GM23338 (cell line): ENCODE results near the gene ERH. TPM values are rescaled to one million over a fixed set of nuclear protein-coding genes. Genes with fewer than 3 reads are reported as not detected.

Source experiments
- ATAC-seq: fragments of 200-7000 bp; cut with Tn5 transposase; 3 replicates; pipeline ENCODE4 v1.9.1; 2020
- DNase-seq: peaks from one replicate; pipeline ENCODE4 v3.0.0-alpha.2; 2015; ENCODE audit warnings: low spot score
- H2AFZ ChIP-seq: fragments of 200-600 bp; sonication (generic); 2 replicates; pipeline ENCODE4 v1.8.0; 2016; ENCODE audit warnings: antibody characterized with exemption, mild to moderate bottlenecking, moderate library complexity
- H3F3A ChIP-seq: fragments of 200-600 bp; sonication (generic); replicated peaks from 2 replicates; pipeline ENCODE4 v1.8.0; 2017; ENCODE audit warnings: antibody characterized with exemption, mixed run types, low read depth
- H3K27ac ChIP-seq: fragments of 200-600 bp; sonication (generic); 2 replicates; pipeline ENCODE4 v1.6.1; 2016; ENCODE audit warnings: low read depth
- H3K27me3 ChIP-seq: fragments of 200-600 bp; sonication (generic); 2 replicates; pipeline ENCODE4 v1.8.0; 2016; ENCODE audit warnings: mild to moderate bottlenecking, mixed run types, moderate library complexity; ENCODE audit not compliant: insufficient read depth
- H3K36me3 ChIP-seq: fragments of 200-600 bp; sonication (generic); 2 replicates; pipeline ENCODE4 v1.8.0; 2016; ENCODE audit warnings: mild to moderate bottlenecking; ENCODE audit not compliant: insufficient read depth
- H3K4me1 ChIP-seq: fragments of 200-600 bp; sonication (generic); 2 replicates; pipeline ENCODE4 v1.8.0; 2016; ENCODE audit warnings: mild to moderate bottlenecking, moderate library complexity; ENCODE audit not compliant: insufficient read depth
- H3K4me2 ChIP-seq: fragments of 200-600 bp; sonication (generic); 2 replicates; pipeline ENCODE4 v1.7.1; 2017; ENCODE audit warnings: mixed run types
- H3K4me3 ChIP-seq: fragments of 200-600 bp; sonication (generic); 2 replicates; pipeline ENCODE4 v1.6.1; 2016; ENCODE audit warnings: mixed run types
- H3K79me2 ChIP-seq: fragments of 200-600 bp; sonication (generic); replicated peaks from 2 replicates; pipeline ENCODE4 v1.8.0; 2017; ENCODE audit warnings: mild to moderate bottlenecking; ENCODE audit not compliant: insufficient read depth
- H3K9me2 ChIP-seq: fragments of 200-600 bp; sonication (generic); 2 replicates; pipeline ENCODE4 v1.8.0; 2017; ENCODE audit not compliant: insufficient read depth
- H4K20me1 ChIP-seq: fragments of 200-600 bp; sonication (generic); replicated peaks from 2 replicates; pipeline ENCODE4 v1.8.0; 2017; ENCODE audit warnings: mild to moderate bottlenecking; ENCODE audit not compliant: insufficient read depth
- H3K27ac Mint-ChIP-seq: 2 replicates; pipeline ENCODE4 v1.8.0; 2020; ENCODE audit warnings: inconsistent platforms, mild to moderate bottlenecking, moderate library complexity, mixed read lengths
- H3K27me3 Mint-ChIP-seq: 3 replicates; pipeline ENCODE4 v1.8.0; 2022; ENCODE audit warnings: low read depth, mild to moderate bottlenecking, moderate library complexity, mixed read lengths, inconsistent platforms; ENCODE audit not compliant: insufficient read depth, poor library complexity
- H3K36me3 Mint-ChIP-seq: 3 replicates; pipeline ENCODE4 v1.8.0; 2021; ENCODE audit warnings: low read depth, mild to moderate bottlenecking, inconsistent platforms, moderate library complexity, mixed read lengths
- H3K4me1 Mint-ChIP-seq: 3 replicates; pipeline ENCODE4 v1.8.0; 2020; ENCODE audit warnings: mild to moderate bottlenecking, inconsistent platforms, mixed read lengths
- H3K4me3 Mint-ChIP-seq: 3 replicates; pipeline ENCODE4 v1.8.0; 2021; ENCODE audit warnings: moderate library complexity, mild to moderate bottlenecking, inconsistent platforms, mixed read lengths
- H3K9me3 Mint-ChIP-seq: 3 replicates; pipeline ENCODE4 v1.8.0; 2020; ENCODE audit warnings: moderate library complexity, mild to moderate bottlenecking, inconsistent platforms, mixed read lengths
- CREB1 ChIP-seq: fragments of 250-450 bp; sonication (Bioruptor Pico); IDR thresholded peaks from 2 replicates; pipeline ENCODE4 v1.5.0; 2020; ENCODE audit warnings: low read depth, mild to moderate bottlenecking, moderate library complexity
- JUNB ChIP-seq: IDR thresholded peaks from one replicate; pipeline ENCODE4 v1.6.1; 2016; ENCODE audit warnings: antibody characterized with exemption; ENCODE audit not compliant: unreplicated experiment
- POLR2AphosphoS5 ChIP-seq: IDR thresholded peaks from 2 replicates; pipeline ENCODE4 v1.6.1; 2016; ENCODE audit warnings: antibody characterized with exemption, low read depth
- STAT1 ChIP-seq: IDR thresholded peaks from one replicate; pipeline ENCODE4 v1.6.1; 2016; ENCODE audit warnings: antibody characterized with exemption; ENCODE audit not compliant: unreplicated experiment
- ZNF114 ChIP-seq: fragments of 250-450 bp; sonication (Bioruptor Pico); IDR thresholded peaks from 2 replicates; pipeline ENCODE4 v1.5.0; 2020; ENCODE audit warnings: mild to moderate bottlenecking, moderate library complexity
- ZNF331 ChIP-seq: fragments of 250-450 bp; sonication (Bioruptor Pico); IDR thresholded peaks from 2 replicates; pipeline ENCODE4 v1.5.0; 2020; ENCODE audit warnings: low read depth, mild to moderate bottlenecking, moderate library complexity
- polyA plus RNA-seq: library from polyadenylated mRNA; unstranded; fragments of >200 nt; fragmentation: Nextera tagmentation; extraction: Ambion mirVana; gene quantifications from 2 replicates; pipeline ENCODE4 v1.2.1, GENCODE V29; 2016
- total RNA-seq: library from RNA; depleted of rRNA; stranded (reverse); fragments of >200 nt; shearing (Covaris generic); gene quantifications from 2 replicates; pipeline ENCODE4 v1.2.3, GENCODE V29; 2014
- TF ChIP-seq, protein P1 (sequence below): IDR thresholded peaks from one replicate; pipeline ENCODE4 v1.6.1; 2018; ENCODE audit warnings: antibody characterized with exemption; ENCODE audit not compliant: unreplicated experiment
- TF ChIP-seq, protein P2 (sequence below), 2 experiments: fragments of 200-600 bp in 1 of 2; sonication (generic) in 1 of 2; conservative IDR thresholded peaks; 2 replicates each; pipeline versions ENCODE4 v1.5.1 to v1.6.1; 2016 to 2017; ENCODE audit warnings: antibody characterized with exemption in 2 of 2, low read depth in 2 of 2, mild to moderate bottlenecking in 2 of 2, moderate library complexity in 1 of 2

Gene ERH
- total and polyA plus RNA-seq, 2 experiments from 2014 or later = 188 to 545 TPM

DNA sequence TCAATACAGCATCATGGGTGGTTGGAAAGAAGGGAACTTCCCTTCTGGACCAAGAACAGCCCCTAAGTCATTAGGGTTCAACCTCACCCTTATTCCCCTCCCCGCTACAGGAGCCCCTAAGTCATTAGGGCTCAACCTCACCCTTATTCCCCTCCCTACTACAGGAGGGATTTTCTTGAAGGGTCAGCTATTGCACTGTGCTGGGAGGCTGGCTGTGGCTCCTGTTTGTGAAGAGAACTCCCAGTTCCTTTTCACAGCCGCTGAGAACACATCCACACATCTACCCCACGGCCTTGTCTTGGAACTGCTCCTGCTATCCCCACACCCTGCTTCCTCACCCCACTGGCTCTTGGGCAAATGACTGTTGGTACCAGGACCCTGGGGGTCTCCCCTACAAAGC is 44.9 kb downstream of the ERH start:
- no peaks in the 10 kb centered on the region for H3K27me3 ChIP-seq
- H3K4me1 ChIP-seq = no peaks in the 10 kb centered on the region
- no peak overlapping the region for H3K27ac ChIP-seq
- no peak overlapping the region for H3K4me3 ChIP-seq
- no peak for DNase-seq
- no peaks in the 10 kb centered on the region for H3K36me3 ChIP-seq
- no peaks in the 10 kb centered on the region for H3F3A ChIP-seq
- no peak overlapping the region for H2AFZ ChIP-seq
- ATAC-seq = no peak
- no peaks in the 10 kb centered on the region for H4K20me1 ChIP-seq
- H3K4me2 ChIP-seq = no peak overlapping the region
- Mint-ChIP-seq H3K9me3 (no peaks in the 10 kb centered on the region), H3K4me3 (no peak overlapping the region), H3K36me3 (no peaks in the 10 kb centered on the region), H3K27ac (no peak overlapping the region), H3K4me1 (peaks cover 23% of the 10 kb centered on the region), H3K27me3 (peaks cover 9% of the 10 kb centered on the region)
- no peaks in the 10 kb centered on the region for H3K79me2 ChIP-seq
- H3K9me2 ChIP-seq = no peaks in the 10 kb centered on the region
- TF ChIP-seq ZNF331 (CRISPR knock-in tag) = no peak
- TF ChIP-seq POLR2AphosphoS5 = no peak
- TF ChIP-seq CREB1 (CRISPR knock-in tag) = no peak
- no peak for TF ChIP-seq JUNB
- TF ChIP-seq, protein P1, sequence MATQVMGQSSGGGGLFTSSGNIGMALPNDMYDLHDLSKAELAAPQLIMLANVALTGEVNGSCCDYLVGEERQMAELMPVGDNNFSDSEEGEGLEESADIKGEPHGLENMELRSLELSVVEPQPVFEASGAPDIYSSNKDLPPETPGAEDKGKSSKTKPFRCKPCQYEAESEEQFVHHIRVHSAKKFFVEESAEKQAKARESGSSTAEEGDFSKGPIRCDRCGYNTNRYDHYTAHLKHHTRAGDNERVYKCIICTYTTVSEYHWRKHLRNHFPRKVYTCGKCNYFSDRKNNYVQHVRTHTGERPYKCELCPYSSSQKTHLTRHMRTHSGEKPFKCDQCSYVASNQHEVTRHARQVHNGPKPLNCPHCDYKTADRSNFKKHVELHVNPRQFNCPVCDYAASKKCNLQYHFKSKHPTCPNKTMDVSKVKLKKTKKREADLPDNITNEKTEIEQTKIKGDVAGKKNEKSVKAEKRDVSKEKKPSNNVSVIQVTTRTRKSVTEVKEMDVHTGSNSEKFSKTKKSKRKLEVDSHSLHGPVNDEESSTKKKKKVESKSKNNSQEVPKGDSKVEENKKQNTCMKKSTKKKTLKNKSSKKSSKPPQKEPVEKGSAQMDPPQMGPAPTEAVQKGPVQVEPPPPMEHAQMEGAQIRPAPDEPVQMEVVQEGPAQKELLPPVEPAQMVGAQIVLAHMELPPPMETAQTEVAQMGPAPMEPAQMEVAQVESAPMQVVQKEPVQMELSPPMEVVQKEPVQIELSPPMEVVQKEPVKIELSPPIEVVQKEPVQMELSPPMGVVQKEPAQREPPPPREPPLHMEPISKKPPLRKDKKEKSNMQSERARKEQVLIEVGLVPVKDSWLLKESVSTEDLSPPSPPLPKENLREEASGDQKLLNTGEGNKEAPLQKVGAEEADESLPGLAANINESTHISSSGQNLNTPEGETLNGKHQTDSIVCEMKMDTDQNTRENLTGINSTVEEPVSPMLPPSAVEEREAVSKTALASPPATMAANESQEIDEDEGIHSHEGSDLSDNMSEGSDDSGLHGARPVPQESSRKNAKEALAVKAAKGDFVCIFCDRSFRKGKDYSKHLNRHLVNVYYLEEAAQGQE = no peak

DNA sequence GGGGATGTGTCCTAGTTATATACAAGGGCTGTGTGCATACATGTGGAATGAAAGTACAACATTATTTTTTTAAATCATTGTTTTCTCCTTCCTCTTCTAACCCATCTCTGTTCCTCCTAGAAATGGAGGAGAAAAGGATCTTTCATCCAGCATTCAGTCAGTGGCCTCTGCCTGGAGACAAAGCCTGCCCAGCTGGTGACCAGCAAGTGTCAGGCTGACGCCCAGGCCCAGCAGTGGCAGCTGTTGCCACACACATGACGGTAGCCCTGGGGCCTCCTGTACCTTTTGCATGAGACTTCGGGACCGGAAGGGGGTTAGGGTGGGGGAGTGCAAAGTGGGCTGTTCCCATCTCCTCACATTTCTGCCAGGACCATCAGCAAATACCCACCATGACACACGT is 46.2 kb downstream of the ERH start:
- H3K27me3 Mint-ChIP-seq = peaks cover 8% of the 10 kb centered on the region
- ATAC-seq (no peak), DNase-seq (no peak)
- no peaks in the 10 kb centered on the region for H3K79me2 ChIP-seq
- no peaks in the 10 kb centered on the region for H3K36me3 Mint-ChIP-seq
- no peaks in the 10 kb centered on the region for H3K36me3 ChIP-seq
- H3K9me3 Mint-ChIP-seq = no peaks in the 10 kb centered on the region
- H3K4me2 ChIP-seq = no peak overlapping the region
- H3K4me3 ChIP-seq = no peak overlapping the region
- no peaks in the 10 kb centered on the region for H3F3A ChIP-seq
- H4K20me1 ChIP-seq = no peaks in the 10 kb centered on the region
- no peak overlapping the region for H3K4me3 Mint-ChIP-seq
- no peaks in the 10 kb centered on the region for H3K4me1 ChIP-seq
- H2AFZ ChIP-seq = no peak overlapping the region
- H3K27ac ChIP-seq = no peak overlapping the region
- no peaks in the 10 kb centered on the region for H3K27me3 ChIP-seq
- peaks cover 23% of the 10 kb centered on the region for H3K4me1 Mint-ChIP-seq
- H3K27ac Mint-ChIP-seq = no peak overlapping the region
- no peaks in the 10 kb centered on the region for H3K9me2 ChIP-seq
- TF ChIP-seq STAT1 (no peak), ZNF114 (CRISPR knock-in tag) (no peak), JUNB (no peak), ZNF331 (CRISPR knock-in tag) (no peak), POLR2AphosphoS5 (no peak)
- TF ChIP-seq, protein P2, sequence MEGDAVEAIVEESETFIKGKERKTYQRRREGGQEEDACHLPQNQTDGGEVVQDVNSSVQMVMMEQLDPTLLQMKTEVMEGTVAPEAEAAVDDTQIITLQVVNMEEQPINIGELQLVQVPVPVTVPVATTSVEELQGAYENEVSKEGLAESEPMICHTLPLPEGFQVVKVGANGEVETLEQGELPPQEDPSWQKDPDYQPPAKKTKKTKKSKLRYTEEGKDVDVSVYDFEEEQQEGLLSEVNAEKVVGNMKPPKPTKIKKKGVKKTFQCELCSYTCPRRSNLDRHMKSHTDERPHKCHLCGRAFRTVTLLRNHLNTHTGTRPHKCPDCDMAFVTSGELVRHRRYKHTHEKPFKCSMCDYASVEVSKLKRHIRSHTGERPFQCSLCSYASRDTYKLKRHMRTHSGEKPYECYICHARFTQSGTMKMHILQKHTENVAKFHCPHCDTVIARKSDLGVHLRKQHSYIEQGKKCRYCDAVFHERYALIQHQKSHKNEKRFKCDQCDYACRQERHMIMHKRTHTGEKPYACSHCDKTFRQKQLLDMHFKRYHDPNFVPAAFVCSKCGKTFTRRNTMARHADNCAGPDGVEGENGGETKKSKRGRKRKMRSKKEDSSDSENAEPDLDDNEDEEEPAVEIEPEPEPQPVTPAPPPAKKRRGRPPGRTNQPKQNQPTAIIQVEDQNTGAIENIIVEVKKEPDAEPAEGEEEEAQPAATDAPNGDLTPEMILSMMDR (conservative IDR thresholded peaks at IDR 0.05; ENCODE audit: low read depth in 2 of 2) = no peak
- TF ChIP-seq, protein P1 = no peak
